Esophagus muscularis mucosa (tissue), 4 donors: ENCODE measurements around the gene HSD11B2. TPM values are rescaled to one million over a fixed set of nuclear protein-coding genes. Genes with fewer than 3 reads are reported as not detected.

Source experiments
- DNase-seq: peaks from one replicate; pipeline ENCODE4 v3.0.0-alpha.2; 2017; ENCODE audit errors: extremely low spot score
- H3K27ac ChIP-seq, 4 donors: fragments of 200-600 bp; sonication (generic); replicated peaks in 1 of 4; 1 replicate in 3 of 4; 2 replicates in 1 of 4; pipeline ENCODE4 v1.5.1; 2016 to 2019; ENCODE audit warnings: mild to moderate bottlenecking in 1 of 4
- H3K27me3 ChIP-seq, 4 donors: fragments of 200-600 bp; sonication (generic); one replicate each; pipeline versions ENCODE4 v1.5.1 to v1.6.0; 2016 to 2019
- H3K36me3 ChIP-seq, 4 donors: fragments of 200-600 bp; sonication (generic); one replicate each; pipeline ENCODE4 v1.5.1; 2016 to 2019
- H3K4me1 ChIP-seq, 4 donors: fragments of 200-600 bp; sonication (generic); one replicate each; pipeline ENCODE4 v1.5.1; 2016 to 2019
- H3K4me3 ChIP-seq, 4 donors: fragments of 200-600 bp; sonication (generic); 1 replicate in 2 of 4; 2 replicates in 2 of 4; pipeline ENCODE4 v1.5.1; 2016 to 2019; ENCODE audit warnings: mild to moderate bottlenecking in 4 of 4, moderate library complexity in 1 of 4
- H3K9me3 ChIP-seq, 4 donors: fragments of 200-600 bp; sonication (generic); 1 replicate in 3 of 4; 2 replicates in 1 of 4; pipeline ENCODE4 v1.5.1; 2016 to 2019
- EP300 ChIP-seq: sonication (generic); formaldehyde crosslinking; IDR thresholded peaks from one replicate; pipeline ENCODE4 v1.6.1; 2017; ENCODE audit warnings: antibody characterized with exemption
- POLR2A ChIP-seq: fragments of 450-650 bp; IDR thresholded peaks from one replicate; pipeline ENCODE4 v1.6.1; 2017; ENCODE audit warnings: antibody characterized with exemption, moderate library complexity, mild to moderate bottlenecking, low read depth
- POLR2AphosphoS5 ChIP-seq, 2 donors: sonication (generic); formaldehyde crosslinking; IDR thresholded peaks; one replicate each; pipeline ENCODE4 v1.6.1; 2017; ENCODE audit warnings: antibody characterized with exemption in 2 of 2
- WGBS: methylation state at CpG from one replicate; pipeline ENCODE4 v1.1.5; 2018; 5-methylcytosine and 5-hydroxymethylcytosine counted together
- intact Hi-C: fragments of 100-400 bp; cut with DNase I; formaldehyde crosslinking; loops from one replicate; pipeline ENCODE4 v1.15.1; 2023
- total RNA-seq, 4 donors: library from RNA; depleted of rRNA; stranded (reverse); fragments of >200 nt; gene quantifications; one replicate each; pipeline versions ENCODE4 v1.1.0 to v1.2.1, GENCODE V29; 2016
- TF ChIP-seq, protein P1 (sequence below), 3 experiments: fragments of 200-600 bp in 2 of 3; fragments of 450-650 bp in 1 of 3; sonication (generic) in 2 of 3; IDR thresholded peaks; one replicate each; pipeline ENCODE4 v1.5.1; 2017 to 2019; ENCODE audit warnings: antibody characterized with exemption in 3 of 3, mild to moderate bottlenecking in 2 of 3, moderate library complexity in 1 of 3

HSD11B2 gene
- total RNA-seq, 4 donors from 2014 or later: 0.42 to 2.2 (median 1.1) TPM; not detected in 1

- Histone ChIP-seq H3K4me3 (no peak overlapping the region), H3K4me1 (peaks cover 30 to 71% (median 35%) of the 10 kb centered on the region in 4 donors), H3K9me3 (no peaks in the 10 kb centered on the region), H3K36me3 (no peaks in the 10 kb centered on the region), H3K27me3 (no peaks in the 10 kb centered on the region), H3K27ac (no peak overlapping the region)
- intact Hi-C loops: no loop called here
- 47% methylated on average over 7 of the region's 7 CpGs for WGBS
- no peak for DNase-seq
- TF ChIP-seq POLR2A (no peak), EP300 (no peak), POLR2AphosphoS5 (IDR thresholded peaks at IDR 0.05) (no peak)
- TF ChIP-seq, protein P1, sequence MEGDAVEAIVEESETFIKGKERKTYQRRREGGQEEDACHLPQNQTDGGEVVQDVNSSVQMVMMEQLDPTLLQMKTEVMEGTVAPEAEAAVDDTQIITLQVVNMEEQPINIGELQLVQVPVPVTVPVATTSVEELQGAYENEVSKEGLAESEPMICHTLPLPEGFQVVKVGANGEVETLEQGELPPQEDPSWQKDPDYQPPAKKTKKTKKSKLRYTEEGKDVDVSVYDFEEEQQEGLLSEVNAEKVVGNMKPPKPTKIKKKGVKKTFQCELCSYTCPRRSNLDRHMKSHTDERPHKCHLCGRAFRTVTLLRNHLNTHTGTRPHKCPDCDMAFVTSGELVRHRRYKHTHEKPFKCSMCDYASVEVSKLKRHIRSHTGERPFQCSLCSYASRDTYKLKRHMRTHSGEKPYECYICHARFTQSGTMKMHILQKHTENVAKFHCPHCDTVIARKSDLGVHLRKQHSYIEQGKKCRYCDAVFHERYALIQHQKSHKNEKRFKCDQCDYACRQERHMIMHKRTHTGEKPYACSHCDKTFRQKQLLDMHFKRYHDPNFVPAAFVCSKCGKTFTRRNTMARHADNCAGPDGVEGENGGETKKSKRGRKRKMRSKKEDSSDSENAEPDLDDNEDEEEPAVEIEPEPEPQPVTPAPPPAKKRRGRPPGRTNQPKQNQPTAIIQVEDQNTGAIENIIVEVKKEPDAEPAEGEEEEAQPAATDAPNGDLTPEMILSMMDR (IDR thresholded peaks at IDR 0.05): no peak
Measured at GRCh38 chr16:67470359-67470758, 39.4 kb downstream of the HSD11B2 start.

DNA sequence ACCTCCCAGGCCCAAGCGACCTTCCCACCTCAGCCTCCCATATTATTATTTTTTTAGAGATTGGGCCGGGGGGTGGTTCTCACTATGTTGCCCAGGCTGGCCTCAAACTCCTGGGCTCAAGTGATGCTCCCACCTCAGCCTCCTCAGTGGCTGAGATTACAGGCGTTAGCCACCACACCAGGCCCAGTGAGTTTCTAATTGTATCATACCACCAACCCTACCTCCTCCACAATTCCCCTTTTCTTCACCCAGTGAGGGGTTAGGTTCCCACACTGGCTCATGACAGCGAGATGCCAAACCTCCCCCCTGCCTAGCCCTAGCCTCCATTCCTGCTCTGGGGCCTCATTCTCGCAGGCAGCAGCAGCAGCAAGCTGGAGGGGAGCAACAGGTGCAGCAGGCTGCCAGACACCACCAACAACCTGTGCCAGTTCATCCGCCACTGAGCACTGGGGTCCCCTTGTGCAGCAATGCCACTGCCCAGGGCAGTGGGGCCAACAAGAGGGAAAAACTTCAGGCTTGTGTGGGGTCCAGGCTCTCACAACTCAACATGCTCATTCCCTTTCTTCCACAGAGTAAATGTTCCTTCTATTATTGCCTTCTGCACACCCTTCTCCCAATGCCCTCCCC is 41.0 kb downstream of the HSD11B2 start:
- intact Hi-C loops: no loop called here
- no peaks in the 10 kb centered on the region for H3K36me3 ChIP-seq
- WGBS: 92% methylated on average over 6 of the region's 6 CpGs
- H3K27me3 ChIP-seq: no peaks in the 10 kb centered on the region
- peaks cover 37 to 71% (median 39%) of the 10 kb centered on the region in 4 donors for H3K4me1 ChIP-seq
- H3K27ac ChIP-seq: no peak overlapping the region
- no peak for TF ChIP-seq EP300
- TF ChIP-seq POLR2A: no peak
- no peak for TF ChIP-seq POLR2AphosphoS5 (IDR thresholded peaks at IDR 0.05)
- TF ChIP-seq, protein P1 (IDR thresholded peaks at IDR 0.05): no peak
- H3K4me3 ChIP-seq: no peak overlapping the region
- DNase-seq: no peak
- H3K9me3 ChIP-seq: no peaks in the 10 kb centered on the region

DNA sequence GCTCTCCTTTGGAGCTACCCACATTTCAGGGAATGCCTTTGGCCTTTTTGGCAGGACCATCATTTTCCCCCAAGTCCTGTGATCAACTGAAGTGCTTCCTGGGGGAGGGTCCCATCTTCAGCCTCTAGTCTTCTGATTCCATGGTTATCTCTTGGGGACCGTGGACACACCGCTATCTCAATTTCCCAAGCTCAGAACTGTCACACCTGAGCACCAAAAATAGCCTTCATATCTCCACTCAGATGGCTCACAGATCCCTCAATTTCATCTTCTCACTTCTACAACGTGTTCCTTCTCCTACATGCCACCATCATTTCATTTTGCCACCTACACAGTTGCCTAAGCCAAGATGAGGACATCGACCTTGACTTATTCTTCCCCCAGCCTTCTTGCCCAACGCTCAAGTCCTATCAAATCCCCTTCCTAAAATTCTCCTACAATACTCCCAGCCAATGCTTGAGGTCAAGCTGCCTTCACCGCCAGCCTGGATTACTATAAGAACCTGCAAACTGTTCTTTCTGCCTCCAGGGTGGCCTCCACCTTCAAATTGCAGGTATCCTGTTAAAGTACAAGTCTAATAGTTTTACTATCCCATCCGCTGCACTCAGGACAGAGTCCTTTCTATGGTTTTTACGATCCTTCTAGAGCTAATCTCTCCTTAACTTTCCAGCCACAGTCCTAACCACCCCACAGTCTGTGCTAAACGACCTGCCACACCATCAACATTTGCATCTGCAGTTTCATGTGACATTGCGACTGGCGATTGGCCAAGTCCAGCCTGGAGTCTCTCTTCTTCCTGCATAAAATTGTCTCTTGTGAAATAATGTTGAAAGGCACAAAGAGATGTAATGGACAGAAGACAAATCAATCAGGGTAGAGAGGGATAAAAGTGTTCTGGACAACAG is 43.9 kb downstream of the HSD11B2 start:
- H3K27me3 ChIP-seq: no peaks in the 10 kb centered on the region
- no peak for TF ChIP-seq EP300
- TF ChIP-seq, protein P1 (IDR thresholded peaks at IDR 0.05): no peak
- TF ChIP-seq POLR2AphosphoS5 (IDR thresholded peaks at IDR 0.05): no peak
- TF ChIP-seq POLR2A: no peak
- 89% methylated on average over 11 of the region's 11 CpGs for WGBS
- intact Hi-C loops: no loop called here
- H3K36me3 ChIP-seq: no peaks in the 10 kb centered on the region
- no peak for DNase-seq
- no peak overlapping the region for H3K27ac ChIP-seq
- H3K4me3 ChIP-seq: no peak overlapping the region
- H3K9me3 ChIP-seq: no peaks in the 10 kb centered on the region
- peaks cover 40 to 82% (median 61%) of the 10 kb centered on the region in 4 donors for H3K4me1 ChIP-seq

DNA sequence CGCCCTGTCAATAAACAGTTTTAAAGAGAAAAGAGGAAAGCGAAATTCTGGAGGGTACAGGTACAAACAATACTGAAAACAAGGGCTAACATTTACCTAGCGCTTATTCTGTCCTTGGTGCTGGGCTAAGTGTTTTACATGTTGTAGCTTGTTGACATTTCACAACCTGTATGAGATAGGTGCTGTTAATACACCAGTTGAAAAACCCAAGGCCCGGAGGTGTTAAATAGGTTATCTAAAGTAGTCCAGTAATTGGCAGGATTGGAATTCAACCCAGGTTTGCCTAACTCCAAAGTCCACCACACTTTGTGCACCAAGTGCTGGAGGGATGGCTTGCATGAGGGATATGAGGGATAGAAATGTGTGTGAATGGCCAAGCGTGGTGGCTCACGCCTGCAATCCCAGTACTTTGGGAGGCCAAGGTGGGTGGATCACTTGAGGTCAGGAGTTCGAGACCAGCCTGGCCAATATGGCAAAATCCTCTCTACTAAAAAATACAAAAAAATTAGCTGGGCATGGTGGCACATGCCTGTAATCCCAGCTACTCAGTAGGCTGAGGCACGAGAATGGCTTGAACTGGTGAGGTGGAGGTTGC is 47.1 kb downstream of the HSD11B2 start:
- no peak for TF ChIP-seq POLR2AphosphoS5 (IDR thresholded peaks at IDR 0.05)
- no peak for TF ChIP-seq POLR2A
- TF ChIP-seq, protein P1 (IDR thresholded peaks at IDR 0.05): no peak
- no peak for TF ChIP-seq EP300
- Histone ChIP-seq H3K4me3 (no peak overlapping the region), H3K9me3 (no peaks in the 10 kb centered on the region), H3K36me3 (no peaks in the 10 kb centered on the region), H3K27me3 (no peaks in the 10 kb centered on the region), H3K4me1 (peaks cover 48 to 80% (median 68%) of the 10 kb centered on the region in 4 donors), H3K27ac (no peak overlapping the region)
- intact Hi-C loops: no loop called here
- 95% methylated on average over 7 of the region's 8 CpGs for WGBS
- no peak for DNase-seq
